A549 (cell line): ENCODE data around the gene CCNG2. TPM values are rescaled to one million over a fixed set of nuclear protein-coding genes. Genes with fewer than 3 reads are reported as not detected.

Experiments
- ATAC-seq, 2 experiments: fragments of 200-7000 bp in 1 of 2; fragments of >200 bp in 1 of 2; cut with Nextera tagmentation in 1 of 2; cut with Tn5 transposase in 1 of 2; 3 replicates each; pipeline versions ENCODE4 v1.8.0 to v1.9.1; 2018 to 2020; ENCODE audit warnings: mild to moderate bottlenecking in 1 of 2, moderate library complexity in 1 of 2
- CTCF ChIA-PET: fragments of 300-600 bp; sonication (Branson Sonifier 250); formaldehyde crosslinking; extraction: SDS; loops from one replicate; lab custom pipeline; 2021; ENCODE audit warnings: antibody characterized with exemption, inconsistent platforms; lab: Yijun Ruan, JAX
- POLR2A ChIA-PET: fragments of 350-600 bp; formaldehyde crosslinking; extraction: SDS; loops from one replicate; lab custom pipeline; 2021; ENCODE audit warnings: antibody characterized with exemption, inconsistent platforms; lab: Yijun Ruan, JAX
- DNase-seq, 2 experiments: peaks; one replicate each; pipeline versions ENCODE4 v3.0.0 to v3.0.0-alpha.2; 2011 to 2016; ENCODE audit warnings: low read depth in 1 of 2, low spot score in 1 of 2
- FAIRE-seq: peaks from 2 replicates; lab custom pipeline; 2011; peaks lifted over from hg19 to GRCh38; lab: Jason Lieb, UNC
- H3K27ac ChIP-seq, 2 experiments: fragments of >200 bp; sonication (Bioruptor Twin); formaldehyde crosslinking; 3 replicates each; pipeline ENCODE4 v1.5.1; 2016 to 2017
- H3K4me1 ChIP-seq: fragments of >200 bp; sonication (Bioruptor Twin); formaldehyde crosslinking; 3 replicates; pipeline ENCODE4 v1.6.1; 2016
- H3K4me2 ChIP-seq: fragments of >200 bp; sonication (Bioruptor Twin); formaldehyde crosslinking; 3 replicates; pipeline ENCODE4 v1.6.1; 2016
- H3K4me3 ChIP-seq: fragments of >200 bp; sonication (Bioruptor Twin); formaldehyde crosslinking; 3 replicates; pipeline ENCODE4 v1.5.1; 2016
- H3K9me3 ChIP-seq: fragments of >200 bp; sonication (Bioruptor Twin); formaldehyde crosslinking; 3 replicates; pipeline ENCODE4 v1.6.1; 2016
- CBX2 ChIP-seq: fragments of 200-600 bp; sonication (generic); IDR thresholded peaks from 2 replicates; pipeline ENCODE4 v1.6.1; 2016; ENCODE audit warnings: low read depth, mild to moderate bottlenecking, borderline replicate concordance
- CHD2 ChIP-seq: fragments of 150-350 bp; IDR thresholded peaks from 2 replicates; pipeline ENCODE4 v1.6.1; 2014; ENCODE audit warnings: low read length; ENCODE audit not compliant: partially characterized antibody
- CTCF ChIP-seq: fragments of >200 bp; sonication (Bioruptor Twin); formaldehyde crosslinking; IDR thresholded peaks from 3 replicates; pipeline ENCODE4 v1.5.1; 2016
- E2F6 ChIP-seq: IDR thresholded peaks from 2 replicates; pipeline ENCODE4 v1.6.1; 2012; ENCODE audit warnings: low read depth, borderline replicate concordance
- ELK1 ChIP-seq: fragments of 150-350 bp; IDR thresholded peaks from 2 replicates; pipeline ENCODE4 v1.6.1; 2014; ENCODE audit warnings: low read depth, mild to moderate bottlenecking, low read length
- EP300 ChIP-seq, 2 experiments: fragments of >200 bp; sonication (Bioruptor Twin); formaldehyde crosslinking; IDR thresholded peaks; 2 replicates in 1 of 2; 3 replicates in 1 of 2; pipeline ENCODE4 v1.6.1; 2016 to 2017
- HDAC2 ChIP-seq: fragments of 200-600 bp; sonication (generic); IDR thresholded peaks from 2 replicates; pipeline ENCODE4 v1.6.1; 2016
- HEYL ChIP-seq: fragments of 250-450 bp; sonication (Bioruptor Pico); IDR thresholded peaks from 2 replicates; pipeline ENCODE4 v1.8.0; 2021; ENCODE audit warnings: mild to moderate bottlenecking, moderate library complexity
- HOXA7 ChIP-seq: fragments of 250-450 bp; sonication (Bioruptor Pico); IDR thresholded peaks from 2 replicates; pipeline ENCODE4 v1.5.0; 2020; ENCODE audit warnings: mild to moderate bottlenecking, moderate library complexity
- HOXB13 ChIP-seq: fragments of 250-450 bp; sonication (Bioruptor Pico); IDR thresholded peaks from 2 replicates; pipeline ENCODE4 v1.5.0; 2020; ENCODE audit warnings: low read depth, mild to moderate bottlenecking, moderate library complexity
- JUNB ChIP-seq: fragments of >200 bp; sonication (Bioruptor Twin); formaldehyde crosslinking; IDR thresholded peaks from 2 replicates; pipeline ENCODE4 v1.6.1; 2016
- KDM5A ChIP-seq: fragments of 200-600 bp; sonication (generic); IDR thresholded peaks from 2 replicates; pipeline ENCODE4 v1.6.1; 2016; ENCODE audit warnings: antibody characterized with exemption, mild to moderate bottlenecking
- MAZ ChIP-seq: fragments of 150-350 bp; IDR thresholded peaks from 2 replicates; pipeline ENCODE4 v1.6.1; 2014; ENCODE audit warnings: antibody characterized with exemption, low read depth, low read length, borderline replicate concordance
- MYC ChIP-seq: IDR thresholded peaks from 2 replicates; pipeline ENCODE4 v1.6.1; 2012; ENCODE audit warnings: mild to moderate bottlenecking, inconsistent platforms, low read length, improper control_type of control experiment, borderline replicate concordance
- NFE2L2 ChIP-seq: fragments of 150-350 bp; conservative IDR thresholded peaks from 2 replicates; pipeline ENCODE4 v1.6.1; 2014; ENCODE audit warnings: low read length
- NPAS2 ChIP-seq: fragments of 250-450 bp; sonication (Bioruptor Pico); IDR thresholded peaks from 2 replicates; pipeline ENCODE4 v1.8.0; 2022; ENCODE audit warnings: mild to moderate bottlenecking, moderate library complexity, borderline replicate concordance
- POLR2AphosphoS2 ChIP-seq: conservative IDR thresholded peaks from 2 replicates; pipeline ENCODE4 v1.6.1; 2012; ENCODE audit warnings: low read length, improper control_type of control experiment, inconsistent platforms
- RARB ChIP-seq: fragments of 250-450 bp; sonication (Bioruptor Pico); IDR thresholded peaks from 2 replicates; pipeline ENCODE4 v1.8.0; 2021; ENCODE audit warnings: mild to moderate bottlenecking, moderate library complexity
- REST ChIP-seq: fragments of 200-600 bp; sonication (generic); IDR thresholded peaks from 2 replicates; pipeline ENCODE4 v1.6.1; 2016; ENCODE audit warnings: antibody characterized with exemption, mild to moderate bottlenecking, moderate library complexity
- RFX5 ChIP-seq: fragments of 450-650 bp; IDR thresholded peaks from 2 replicates; pipeline ENCODE4 v1.7.1; 2014; ENCODE audit warnings: antibody characterized with exemption, mild to moderate bottlenecking, moderate library complexity
- RNF2 ChIP-seq: fragments of 200-600 bp; sonication (generic); IDR thresholded peaks from 2 replicates; pipeline ENCODE4 v1.6.1; 2016; ENCODE audit warnings: low read depth, mild to moderate bottlenecking, antibody characterized with exemption, moderate library complexity, borderline replicate concordance
- SMC3 ChIP-seq: fragments of >200 bp; sonication (Bioruptor Twin); formaldehyde crosslinking; IDR thresholded peaks from 3 replicates; pipeline ENCODE4 v1.6.1; 2018; ENCODE audit warnings: inconsistent platforms
- TP53 ChIP-seq: fragments of 250-450 bp; sonication (Bioruptor Pico); IDR thresholded peaks from 2 replicates; pipeline ENCODE4 v1.5.0; 2021; ENCODE audit warnings: mild to moderate bottlenecking, moderate library complexity
- WGBS: methylation state at CpG from one replicate; pipeline ENCODE4 v1.1.6; 2017; ENCODE audit errors: missing lambda C conversion rate; 5-methylcytosine and 5-hydroxymethylcytosine counted together
- polyA plus RNA-seq, 4 experiments: library from polyadenylated mRNA; depleted of rRNA in 3 of 4; stranded (reverse); fragments of >200 nt; fragmentation: RNase III in 1 of 4; extraction: RNeasy Plus Mini Kit Qiagen cat#74134 plus additional on column Dnase treatment in 1 of 4; gene quantifications; 2 replicates in 3 of 4; 3 replicates in 1 of 4; pipeline ENCODE4 v1.2.3, GENCODE V29; 2011 to 2017

Gene CCNG2
- polyA plus RNA-seq, 2 of the 4 experiments (the other 2 are of a cell fraction), result 3.9 to 9.8 TPM

- no peak for TF ChIP-seq NPAS2 (CRISPR knock-in tag)
- TF ChIP-seq CBX2, result no peak
- TF ChIP-seq HDAC2, result no peak
- no peak for TF ChIP-seq NFE2L2
- TF ChIP-seq POLR2AphosphoS2, result no peak
- TF ChIP-seq TP53 (CRISPR knock-in tag), result no peak
- no peak for TF ChIP-seq ELK1
- TF ChIP-seq HOXA7 (CRISPR knock-in tag), result no peak
- TF ChIP-seq RFX5, result no peak
- TF ChIP-seq JUNB, result no peak
- TF ChIP-seq KDM5A, result no peak
- TF ChIP-seq CHD2, result no peak
- TF ChIP-seq CTCF, result no peak
- no peak for TF ChIP-seq EP300 (IDR thresholded peaks at IDR 0.05)
- TF ChIP-seq REST, result no peak
- TF ChIP-seq RARB, result no peak
- no peak for TF ChIP-seq MAZ
- H3K4me3 ChIP-seq, result no peak overlapping the region
- ATAC-seq (no peak), FAIRE-seq (no peak), DNase-seq (no peak)
- 79% methylated on average over 3 of the region's 3 CpGs for WGBS
- no peaks in the 10 kb centered on the region for H3K9me3 ChIP-seq
- ChIA-PET CTCF (interaction anchor here (0.6 to 1.2 kb wide), 2 partner anchors 60 to 166 kb away, joined by 3 to 4 read pairs; no protein-coding TSS in a partner anchor), POLR2A (no interaction called here)
- H3K27ac ChIP-seq, result no peak overlapping the region
- H3K4me2 ChIP-seq, result no peak overlapping the region
- H3K4me1 ChIP-seq, result peaks cover 19% of the 10 kb centered on the region
Measured at GRCh38 chr4:77143091-77143490, 13.9 kb upstream of the CCNG2 start.

- no peak overlapping the region for H3K4me3 ChIP-seq
- DNase-seq (no peak), FAIRE-seq (no peak), ATAC-seq (no peak)
- POLR2A ChIA-PET, result interaction anchor here (0.6 to 0.8 kb wide), 2 partner anchors 10 to 50 kb away, joined by 3 read pairs; no protein-coding TSS in a partner anchor
- CTCF ChIA-PET, result interaction anchor here (0.7 to 1.8 kb wide), 2 partner anchors 50 to 58 kb away, joined by 3 to 6 read pairs; no protein-coding TSS in a partner anchor
- 70% methylated on average over 1 of the region's 1 CpG for WGBS
- H3K4me1 ChIP-seq, result peaks cover 19% of the 10 kb centered on the region
- H3K27ac ChIP-seq, result no peak overlapping the region; a peak in 1 of 6 replicates
- TF ChIP-seq NFE2L2, result no peak
- TF ChIP-seq SMC3, result no peak
- TF ChIP-seq REST, result no peak
- no peak for TF ChIP-seq RNF2
- TF ChIP-seq HEYL (CRISPR knock-in tag), result no peak
- no peak for TF ChIP-seq HOXB13 (CRISPR knock-in tag)
- TF ChIP-seq CTCF, result no peak
- TF ChIP-seq E2F6, result no peak
- TF ChIP-seq MYC, result no peak
- peak overlapping the region; percentile 62 for H3K4me2 ChIP-seq
- H3K9me3 ChIP-seq, result no peaks in the 10 kb centered on the region
Measured at GRCh38 chr4:77145842-77146185, 11.2 kb upstream of the CCNG2 start.
